ENCODE data around the gene SEPTIN10.
"Not testable (repeated sequence)": the region's sequence is repeated elsewhere in the genome, so short reads cannot be mapped to it uniquely, and the experiment has no call there.

SEPTIN10 gene

GRCh38 chr2:109633284-109633961 is 19.7 kb upstream of the SEPTIN10 start:
- no peak for DNase-seq

- no peak for DNase-seq
Observed at GRCh38 chr2:109632158-109632789, 18.5 kb upstream of the SEPTIN10 start.

- no peak for DNase-seq
Observed at GRCh38 chr2:109631741-109632140, 18.0 kb upstream of the SEPTIN10 start.

GRCh38 chr2:109630441-109631430 is 17.0 kb upstream of the SEPTIN10 start:
- DNase-seq, result no peak

GRCh38 chr2:109629867-109630266 is 16.1 kb upstream of the SEPTIN10 start:
- DNase-seq, result no peak

- DNase-seq, result not testable (repeated sequence)
Observed at GRCh38 chr2:109628321-109628720, 14.6 kb upstream of the SEPTIN10 start.

GRCh38 chr2:109624339-109624738 is 10.6 kb upstream of the SEPTIN10 start:
- DNase-seq, result no peak

- no peak for DNase-seq
Observed at GRCh38 chr2:109623923-109624322, 10.2 kb upstream of the SEPTIN10 start.

GRCh38 chr2:109623297-109623696 is 9.5 kb upstream of the SEPTIN10 start:
- DNase-seq, result no peak

GRCh38 chr2:109619032-109619615 is 5.4 kb upstream of the SEPTIN10 start:
- no peak for DNase-seq

GRCh38 chr2:109616184-109616583 is 2.4 kb upstream of the SEPTIN10 start:
- no peak for DNase-seq

- DNase-seq, result no peak
Observed at GRCh38 chr2:109615637-109616144, 1.9 kb upstream of the SEPTIN10 start.

GRCh38 chr2:109614715-109615636 is 1.2 kb upstream of the SEPTIN10 start:
- DNase-seq, result no peak

GRCh38 chr2:109613081-109613921 is 465 bp downstream of the SEPTIN10 start:
- peak; percentile 11 for DNase-seq

GRCh38 chr2:109611467-109612095 is 2.2 kb downstream of the SEPTIN10 start:
- no peak for DNase-seq

- DNase-seq, result no peak
Observed at GRCh38 chr2:109609352-109610024, 4.3 kb downstream of the SEPTIN10 start.

- no peak for DNase-seq
Observed at GRCh38 chr2:109607766-109608165, 6.0 kb downstream of the SEPTIN10 start.

- no peak for DNase-seq
Observed at GRCh38 chr2:109604597-109604996, 9.2 kb downstream of the SEPTIN10 start.

GRCh38 chr2:109602617-109603188 is 11.1 kb downstream of the SEPTIN10 start:
- no peak for DNase-seq
